Astrocyte of the cerebellum (primary cell): ENCODE measurements around the gene RASSF5.

Experiments used
- DNase-seq: peaks from one replicate; pipeline ENCODE4 v3.0.0-alpha.2; 2011; ENCODE audit warnings: low read depth
- H3K4me3 ChIP-seq: 2 replicates; pipeline ENCODE4 v1.5.1; 2011; ENCODE audit warnings: mild to moderate bottlenecking, low read depth, low read length, moderate library complexity
- in situ Hi-C: cut with HindIII; loops from 2 replicates; pipeline ENCODE4 v1.10.0; 2017; ENCODE audit warnings: low sequenced_read_pairs
- TF ChIP-seq, protein P1 (sequence below): IDR thresholded peaks from 2 replicates; pipeline ENCODE4 v1.5.1; 2012; ENCODE audit warnings: low read length, low read depth, moderate library complexity, mild to moderate bottlenecking; ENCODE audit errors: missing control alignments

The RASSF5 gene

GRCh38 chr1:206637605-206638004, 130.3 kb downstream of the RASSF5 start:
- no peak overlapping the region for H3K4me3 ChIP-seq

More at GRCh38 chr1:206637605-206638004, 130.3 kb downstream of the RASSF5 start:
- in situ Hi-C loops: no loop called here
- DNase-seq: no peak
- TF ChIP-seq, protein P1, sequence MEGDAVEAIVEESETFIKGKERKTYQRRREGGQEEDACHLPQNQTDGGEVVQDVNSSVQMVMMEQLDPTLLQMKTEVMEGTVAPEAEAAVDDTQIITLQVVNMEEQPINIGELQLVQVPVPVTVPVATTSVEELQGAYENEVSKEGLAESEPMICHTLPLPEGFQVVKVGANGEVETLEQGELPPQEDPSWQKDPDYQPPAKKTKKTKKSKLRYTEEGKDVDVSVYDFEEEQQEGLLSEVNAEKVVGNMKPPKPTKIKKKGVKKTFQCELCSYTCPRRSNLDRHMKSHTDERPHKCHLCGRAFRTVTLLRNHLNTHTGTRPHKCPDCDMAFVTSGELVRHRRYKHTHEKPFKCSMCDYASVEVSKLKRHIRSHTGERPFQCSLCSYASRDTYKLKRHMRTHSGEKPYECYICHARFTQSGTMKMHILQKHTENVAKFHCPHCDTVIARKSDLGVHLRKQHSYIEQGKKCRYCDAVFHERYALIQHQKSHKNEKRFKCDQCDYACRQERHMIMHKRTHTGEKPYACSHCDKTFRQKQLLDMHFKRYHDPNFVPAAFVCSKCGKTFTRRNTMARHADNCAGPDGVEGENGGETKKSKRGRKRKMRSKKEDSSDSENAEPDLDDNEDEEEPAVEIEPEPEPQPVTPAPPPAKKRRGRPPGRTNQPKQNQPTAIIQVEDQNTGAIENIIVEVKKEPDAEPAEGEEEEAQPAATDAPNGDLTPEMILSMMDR: no peak
